Activated T-cell treated with anti-CD3 and anti-CD28 coated beads, Interleukin-2, amount 50 U/mL, for 24 hours (primary cell): ENCODE data around the gene TRDN.

Experiments used
- DNase-seq: peaks from one replicate; pipeline ENCODE4 v3.0.0-alpha.2; 2020
- H3K27ac Mint-ChIP-seq: 2 replicates; pipeline ENCODE4 v1.8.0; 2020; ENCODE audit warnings: mild to moderate bottlenecking, mixed read lengths
- H3K27me3 Mint-ChIP-seq: 2 replicates; pipeline ENCODE4 v1.8.0; 2020; ENCODE audit warnings: mixed read lengths
- H3K36me3 Mint-ChIP-seq: 2 replicates; pipeline ENCODE4 v1.8.0; 2020; ENCODE audit warnings: low read depth, mixed read lengths
- H3K4me1 Mint-ChIP-seq: 2 replicates; pipeline ENCODE4 v1.8.0; 2020; ENCODE audit warnings: low read depth, mixed read lengths
- H3K4me3 Mint-ChIP-seq: 2 replicates; pipeline ENCODE4 v1.8.0; 2020; ENCODE audit warnings: mild to moderate bottlenecking, moderate library complexity, mixed read lengths
- H3K9me3 Mint-ChIP-seq: 2 replicates; pipeline ENCODE4 v1.8.0; 2020; ENCODE audit warnings: mixed read lengths

Gene TRDN

DNA sequence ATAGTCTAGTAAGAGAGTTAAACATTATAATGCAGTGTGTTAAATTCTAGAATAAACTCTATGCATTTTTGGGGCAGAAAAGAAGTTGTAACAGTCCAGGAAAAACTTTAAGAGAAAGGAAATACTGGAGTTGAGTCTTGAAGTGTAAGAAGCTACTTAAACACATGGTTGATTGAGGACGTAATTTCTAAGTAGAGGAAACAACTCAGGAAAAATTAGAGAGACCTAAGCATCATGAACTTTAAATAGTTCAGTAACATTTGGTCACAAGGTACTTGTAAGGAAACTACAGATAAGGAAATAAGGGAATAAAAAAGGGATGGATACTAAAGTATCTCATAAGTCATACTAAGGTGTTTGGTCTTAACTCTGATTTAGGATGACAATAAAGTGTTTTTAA lies 4.7 kb upstream of the TRDN start:
- DNase-seq: no peak
- no peak overlapping the region for H3K27ac Mint-ChIP-seq
- no peak overlapping the region for H3K4me3 Mint-ChIP-seq
- H3K36me3 Mint-ChIP-seq: no peaks in the 10 kb centered on the region
- H3K9me3 Mint-ChIP-seq: peaks cover 1% of the 10 kb centered on the region
- H3K27me3 Mint-ChIP-seq: no peaks in the 10 kb centered on the region
- no peaks in the 10 kb centered on the region for H3K4me1 Mint-ChIP-seq

DNA sequence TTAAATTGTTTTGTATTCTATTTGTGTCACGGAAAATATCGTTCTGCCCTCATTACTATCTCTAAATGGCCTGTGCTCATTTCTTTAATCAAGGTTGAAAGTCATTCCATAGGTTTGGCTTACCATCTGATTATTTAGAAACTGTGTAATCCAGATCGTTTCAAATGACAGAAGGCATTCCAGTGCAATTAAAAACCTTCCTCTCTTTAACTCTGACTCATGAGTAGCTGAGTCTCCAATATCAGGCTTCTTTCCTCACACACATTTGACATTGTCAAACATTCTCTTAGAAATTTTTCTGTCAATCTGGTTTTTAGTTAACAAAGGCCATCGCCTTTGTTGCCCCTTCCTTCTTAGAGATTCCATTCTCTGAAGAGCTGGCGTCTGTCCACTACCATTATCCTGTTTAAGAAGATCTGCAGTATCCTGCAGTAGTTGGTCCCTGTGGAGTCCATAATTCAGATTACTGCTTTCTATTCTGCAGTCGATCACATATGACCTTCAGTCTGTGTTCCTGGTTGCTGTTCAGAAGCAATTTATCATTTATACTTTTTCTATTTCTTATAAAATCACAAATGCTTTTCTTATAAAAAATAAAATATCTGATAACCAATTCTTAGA lies 3.9 kb upstream of the TRDN start:
- Mint-ChIP-seq H3K9me3 (no peaks in the 10 kb centered on the region), H3K27me3 (no peaks in the 10 kb centered on the region), H3K27ac (no peak overlapping the region), H3K4me3 (no peak overlapping the region), H3K4me1 (no peaks in the 10 kb centered on the region), H3K36me3 (no peaks in the 10 kb centered on the region)
- no peak for DNase-seq

DNA sequence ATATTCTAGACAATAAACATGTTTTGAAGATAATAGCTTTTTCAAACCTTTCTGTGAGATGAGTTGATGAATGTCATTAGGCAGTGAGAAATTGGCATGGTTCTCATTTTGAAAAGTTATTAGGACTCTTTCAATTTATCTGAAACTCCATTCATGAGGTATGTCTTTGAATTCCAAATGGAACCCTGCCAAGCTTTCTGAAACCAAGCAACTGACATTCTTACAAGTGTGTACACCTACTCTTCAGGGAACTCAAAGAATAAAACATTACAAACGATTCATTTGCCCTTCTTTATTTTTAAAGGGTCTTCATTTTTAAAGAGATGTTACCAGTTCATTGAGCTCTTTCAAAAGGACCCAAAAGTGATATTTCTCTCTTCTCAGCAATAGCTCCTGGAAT lies 2.1 kb upstream of the TRDN start:
- Mint-ChIP-seq H3K9me3 (no peaks in the 10 kb centered on the region), H3K36me3 (no peaks in the 10 kb centered on the region), H3K4me3 (no peak overlapping the region), H3K27ac (no peak overlapping the region), H3K27me3 (no peaks in the 10 kb centered on the region), H3K4me1 (no peaks in the 10 kb centered on the region)
- DNase-seq: no peak

DNA sequence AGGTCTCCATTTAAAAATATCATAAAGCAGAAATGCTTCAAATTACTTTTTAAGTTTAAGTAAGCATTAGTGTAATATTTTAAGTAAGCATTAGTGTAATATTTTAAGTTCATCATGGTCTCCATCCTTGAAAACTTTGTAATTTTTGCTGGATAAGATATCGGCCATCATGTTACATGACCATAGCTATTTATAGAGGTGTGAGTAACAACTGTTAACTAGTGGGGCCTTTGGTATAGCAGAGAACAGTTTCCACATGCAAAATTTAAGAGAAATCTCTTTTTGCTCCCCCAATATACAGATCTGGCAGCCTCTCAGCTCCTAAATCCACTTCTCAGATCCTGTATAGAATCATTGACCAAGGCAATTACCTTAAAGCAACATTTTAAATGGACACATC lies 468 bp downstream of the TRDN start:
- no peak for DNase-seq
- no peak overlapping the region for H3K27ac Mint-ChIP-seq
- H3K9me3 Mint-ChIP-seq: no peaks in the 10 kb centered on the region
- no peak overlapping the region for H3K4me3 Mint-ChIP-seq
- no peaks in the 10 kb centered on the region for H3K36me3 Mint-ChIP-seq
- H3K27me3 Mint-ChIP-seq: no peaks in the 10 kb centered on the region
- no peaks in the 10 kb centered on the region for H3K4me1 Mint-ChIP-seq

DNA sequence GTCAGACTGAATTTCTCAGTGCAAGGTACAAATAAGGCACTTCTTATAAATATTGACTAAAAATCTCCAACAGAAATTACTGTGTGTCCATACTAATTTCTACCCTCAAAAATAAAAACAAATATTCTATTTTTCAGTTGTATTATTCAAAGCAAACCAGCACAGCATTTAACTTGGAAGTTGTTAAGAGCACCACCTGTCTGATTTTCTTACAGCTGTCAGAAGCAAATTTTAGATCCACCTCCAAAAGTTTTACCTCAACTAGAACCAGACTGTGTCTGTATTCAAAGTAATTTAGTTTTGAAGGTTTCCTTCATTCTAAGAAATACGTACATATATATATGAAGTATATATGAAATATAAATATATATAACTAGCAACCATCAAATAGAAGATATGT lies 1.2 kb downstream of the TRDN start:
- no peak for DNase-seq
- Mint-ChIP-seq H3K4me3 (no peak overlapping the region), H3K27me3 (no peaks in the 10 kb centered on the region), H3K36me3 (no peaks in the 10 kb centered on the region), H3K4me1 (no peaks in the 10 kb centered on the region), H3K27ac (no peak overlapping the region), H3K9me3 (no peaks in the 10 kb centered on the region)

DNA sequence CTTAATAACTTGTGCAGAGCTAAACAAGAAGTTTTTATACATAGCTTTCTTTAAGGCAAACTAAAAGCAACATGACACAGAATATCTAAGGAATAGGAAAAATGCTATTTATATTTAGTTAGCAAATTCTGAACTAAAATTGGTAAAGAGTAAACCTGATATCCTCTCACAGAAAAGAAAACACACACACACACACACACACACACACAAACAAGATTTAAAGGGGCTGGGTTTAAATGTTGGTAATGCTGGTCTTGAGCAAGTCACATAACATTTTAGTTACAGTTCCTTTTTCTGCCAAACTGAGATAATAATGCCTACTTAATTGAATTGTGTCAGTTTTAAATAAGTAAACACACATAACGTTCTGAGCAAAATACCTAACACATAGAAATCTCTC lies 1.6 kb downstream of the TRDN start:
- DNase-seq: no peak
- Mint-ChIP-seq H3K27me3 (no peaks in the 10 kb centered on the region), H3K36me3 (no peaks in the 10 kb centered on the region), H3K4me1 (no peaks in the 10 kb centered on the region), H3K27ac (no peak overlapping the region), H3K9me3 (no peaks in the 10 kb centered on the region), H3K4me3 (no peak overlapping the region)

DNA sequence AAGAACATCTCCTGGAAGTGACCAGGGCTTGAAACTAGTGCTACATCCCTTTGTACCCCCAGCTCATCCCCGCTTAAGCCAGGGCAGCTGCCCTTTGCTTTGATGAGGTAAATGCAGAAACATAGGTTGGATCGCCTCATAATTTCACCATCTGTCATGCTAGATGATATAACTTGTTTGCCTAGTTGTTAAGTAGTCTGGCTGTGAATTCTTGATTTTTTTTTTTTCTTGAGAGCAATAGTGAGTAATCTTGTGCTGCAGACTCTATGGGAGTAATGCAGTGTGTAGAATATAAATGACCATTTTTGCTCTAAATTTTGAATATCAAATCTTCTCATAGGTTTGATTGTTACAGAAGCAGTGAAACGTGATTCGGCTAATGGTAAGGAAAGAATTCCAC lies 4.1 kb downstream of the TRDN start:
- DNase-seq: no peak
- Mint-ChIP-seq H3K4me3 (no peak overlapping the region), H3K27me3 (no peaks in the 10 kb centered on the region), H3K27ac (no peak overlapping the region), H3K9me3 (no peaks in the 10 kb centered on the region), H3K36me3 (no peaks in the 10 kb centered on the region), H3K4me1 (no peaks in the 10 kb centered on the region)

DNA sequence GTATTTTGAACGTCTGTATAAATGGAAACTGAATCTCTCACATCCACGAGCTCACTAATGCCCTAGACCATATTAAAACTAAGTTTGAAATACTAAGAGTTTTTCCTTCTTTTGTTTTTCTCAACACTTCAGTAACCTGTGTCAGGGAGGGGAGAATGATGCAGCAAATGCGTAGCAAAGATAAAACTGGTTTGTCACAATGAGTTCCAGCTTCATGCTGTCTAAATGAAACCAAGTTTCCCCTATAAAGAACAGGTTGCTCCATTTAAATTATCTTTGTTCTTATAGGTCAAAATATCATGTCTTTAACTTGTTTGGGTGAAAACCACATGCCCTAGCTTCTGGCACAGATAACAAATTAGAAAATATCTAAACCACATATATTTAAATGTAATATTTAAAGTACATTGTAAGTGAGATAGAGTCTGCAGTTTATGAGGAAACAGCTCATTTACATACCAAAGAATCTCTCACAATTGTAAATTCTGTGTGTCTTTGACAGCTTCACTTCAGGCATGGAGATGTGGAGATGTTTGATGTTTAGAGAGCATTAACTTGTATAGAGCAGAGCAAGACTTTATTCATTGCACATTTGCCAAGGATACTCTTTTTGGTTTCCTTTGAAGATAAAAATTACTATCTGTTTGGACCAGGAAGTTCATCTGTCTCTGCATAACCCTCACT lies 7.3 kb downstream of the TRDN start:
- H3K4me3 Mint-ChIP-seq: no peak overlapping the region
- H3K36me3 Mint-ChIP-seq: no peaks in the 10 kb centered on the region
- no peak for DNase-seq
- no peaks in the 10 kb centered on the region for H3K4me1 Mint-ChIP-seq
- no peaks in the 10 kb centered on the region for H3K27me3 Mint-ChIP-seq
- no peak overlapping the region for H3K27ac Mint-ChIP-seq
- no peaks in the 10 kb centered on the region for H3K9me3 Mint-ChIP-seq

DNA sequence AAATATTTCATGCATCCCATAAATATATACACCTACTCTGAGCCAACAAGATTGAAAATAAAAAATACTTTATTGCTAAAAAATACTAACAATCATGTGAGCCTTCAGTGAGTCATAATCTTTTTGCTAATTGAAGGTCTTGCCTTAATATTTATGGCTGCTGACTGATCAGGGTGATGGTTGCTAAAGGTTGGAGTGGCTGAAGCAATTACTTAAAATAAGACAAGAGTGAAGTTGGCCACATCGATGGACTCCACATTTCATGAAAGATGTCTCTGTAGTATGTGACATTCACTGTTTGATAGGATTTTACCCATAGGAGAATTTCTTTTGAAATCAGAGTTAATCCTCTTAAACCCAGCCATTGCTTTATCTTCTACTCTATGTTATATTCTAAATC lies 11.1 kb downstream of the TRDN start:
- Mint-ChIP-seq H3K4me3 (no peak overlapping the region), H3K36me3 (no peaks in the 10 kb centered on the region), H3K27me3 (no peaks in the 10 kb centered on the region), H3K9me3 (no peaks in the 10 kb centered on the region), H3K4me1 (no peaks in the 10 kb centered on the region), H3K27ac (no peak overlapping the region)
- DNase-seq: no peak

DNA sequence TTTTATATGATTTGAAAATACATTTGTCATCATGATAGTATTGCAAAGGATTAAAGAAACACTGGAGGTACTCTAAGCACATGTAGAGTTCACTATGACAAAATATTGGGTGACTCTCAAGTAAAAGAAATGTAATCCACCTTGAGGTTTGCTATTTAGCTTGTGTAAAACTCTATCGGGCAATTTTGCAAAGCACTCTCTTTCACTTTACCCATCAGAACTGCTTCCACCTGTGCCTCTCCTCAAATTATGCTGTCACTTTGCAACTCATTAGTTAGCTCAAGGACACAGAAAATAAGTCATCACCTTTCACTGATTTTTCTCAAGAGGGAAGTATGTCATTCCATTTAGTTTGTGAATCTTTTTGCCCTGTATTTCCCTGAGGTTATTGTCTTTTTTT lies 14.0 kb downstream of the TRDN start:
- Mint-ChIP-seq H3K27ac (no peak overlapping the region), H3K4me1 (no peaks in the 10 kb centered on the region), H3K4me3 (no peak overlapping the region), H3K27me3 (no peaks in the 10 kb centered on the region), H3K9me3 (no peaks in the 10 kb centered on the region), H3K36me3 (no peaks in the 10 kb centered on the region)
- no peak for DNase-seq

DNA sequence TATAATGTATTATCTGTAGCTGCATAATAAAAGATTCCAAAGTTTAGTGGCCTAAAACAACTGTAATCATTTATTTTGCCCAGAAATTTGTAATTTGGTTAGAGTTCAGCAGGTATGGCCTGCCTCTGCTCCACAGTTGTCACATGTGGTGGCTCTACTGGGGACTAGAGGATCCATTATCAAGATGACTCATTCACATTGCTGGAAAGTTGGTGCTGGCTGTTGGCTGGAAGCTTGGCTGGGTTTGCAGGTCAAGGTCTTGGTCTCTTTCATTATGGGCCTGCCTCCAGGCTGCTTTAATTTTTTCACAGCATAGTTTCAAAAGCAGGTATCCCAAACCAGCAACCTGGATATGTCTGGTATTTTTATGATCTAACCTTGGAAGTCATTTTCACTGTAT lies 17.6 kb downstream of the TRDN start:
- Mint-ChIP-seq H3K27ac (no peak overlapping the region), H3K27me3 (no peaks in the 10 kb centered on the region), H3K4me1 (no peaks in the 10 kb centered on the region), H3K4me3 (no peak overlapping the region), H3K9me3 (no peaks in the 10 kb centered on the region), H3K36me3 (no peaks in the 10 kb centered on the region)
- no peak for DNase-seq

DNA sequence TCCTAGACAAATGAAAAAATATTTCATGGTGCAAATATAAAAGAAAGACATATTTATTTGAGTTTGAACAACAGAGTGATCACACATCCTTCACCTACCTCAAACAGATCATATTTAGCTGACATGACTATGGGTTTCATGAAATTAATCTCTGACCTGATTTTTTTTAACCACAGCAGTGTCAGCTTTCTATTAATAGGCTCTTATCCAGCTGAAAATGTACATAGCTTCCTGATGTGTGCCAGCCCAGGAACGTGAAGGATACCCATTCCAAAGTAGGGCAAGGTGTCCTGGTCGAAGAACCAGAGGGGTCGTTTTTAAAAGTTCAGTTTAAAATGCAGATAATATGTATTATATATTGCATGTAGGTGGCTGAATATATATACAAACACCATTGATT lies 19.8 kb downstream of the TRDN start:
- Mint-ChIP-seq H3K36me3 (no peaks in the 10 kb centered on the region), H3K27ac (no peak overlapping the region), H3K27me3 (no peaks in the 10 kb centered on the region), H3K4me1 (no peaks in the 10 kb centered on the region), H3K4me3 (no peak overlapping the region), H3K9me3 (no peaks in the 10 kb centered on the region)
- no peak for DNase-seq

DNA sequence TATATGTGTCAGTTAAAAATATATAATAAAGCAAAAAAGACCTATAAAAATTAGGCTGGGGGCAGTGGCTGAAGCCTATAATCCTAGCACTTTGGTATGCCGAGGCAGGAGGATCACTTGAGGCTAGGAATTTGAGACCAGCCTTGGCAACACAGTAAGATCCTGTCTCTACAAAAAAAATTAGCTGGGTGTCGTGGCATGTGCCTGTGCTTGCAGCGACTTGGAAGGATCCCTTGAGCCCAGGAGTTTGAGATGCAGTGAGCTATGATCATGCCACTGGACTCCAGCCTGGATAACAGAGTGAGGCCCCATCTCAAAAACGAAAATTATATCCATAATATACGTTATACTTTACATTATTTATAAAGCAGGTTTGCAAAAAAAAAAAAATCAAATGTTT lies 20.7 kb downstream of the TRDN start:
- Mint-ChIP-seq H3K27ac (no peak overlapping the region), H3K9me3 (no peaks in the 10 kb centered on the region), H3K27me3 (no peaks in the 10 kb centered on the region), H3K4me3 (no peak overlapping the region), H3K36me3 (no peaks in the 10 kb centered on the region), H3K4me1 (no peaks in the 10 kb centered on the region)
- no peak for DNase-seq

DNA sequence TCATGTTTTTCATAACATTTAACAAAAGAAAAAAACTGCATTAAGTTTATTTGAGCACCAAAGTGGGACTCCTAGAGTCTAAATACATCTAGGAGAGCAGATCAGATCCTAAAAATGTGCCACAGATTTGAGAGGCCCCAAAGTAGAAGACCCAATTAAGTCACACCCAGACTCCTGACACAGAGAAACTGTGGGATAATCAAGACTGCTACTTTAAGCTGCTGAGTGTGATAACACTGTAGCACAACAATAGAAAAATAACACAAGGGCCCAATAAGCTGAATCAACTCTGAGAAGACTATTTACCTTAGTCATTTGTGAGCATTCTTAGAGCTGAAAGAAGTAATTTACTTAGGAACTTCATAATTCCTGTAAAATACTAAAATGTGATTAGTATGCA lies 26.0 kb downstream of the TRDN start:
- DNase-seq: no peak
- Mint-ChIP-seq H3K4me1 (no peaks in the 10 kb centered on the region), H3K27me3 (no peaks in the 10 kb centered on the region), H3K27ac (no peak overlapping the region), H3K36me3 (no peaks in the 10 kb centered on the region), H3K4me3 (no peak overlapping the region), H3K9me3 (no peaks in the 10 kb centered on the region)

DNA sequence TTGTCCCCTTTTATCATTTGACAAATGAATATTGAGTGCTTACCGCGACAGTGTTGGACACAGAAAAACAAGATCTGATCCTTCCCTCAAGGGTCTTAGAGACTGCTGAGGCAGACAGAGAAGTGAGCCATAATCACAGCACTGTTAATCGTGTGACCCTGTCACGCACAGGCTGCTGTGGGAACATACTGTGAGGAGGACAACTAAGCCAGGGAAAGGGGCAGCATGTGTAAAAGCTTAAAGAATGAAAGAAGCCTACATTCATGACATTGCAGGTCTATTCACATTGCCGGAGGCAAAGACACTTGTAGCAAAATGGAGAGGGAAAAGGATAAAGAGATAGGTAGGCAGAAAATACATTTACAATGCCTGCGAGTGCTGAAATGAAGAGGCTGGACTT lies 32.7 kb downstream of the TRDN start:
- Mint-ChIP-seq H3K4me3 (no peak overlapping the region), H3K27me3 (no peaks in the 10 kb centered on the region), H3K27ac (no peak overlapping the region), H3K36me3 (no peaks in the 10 kb centered on the region), H3K9me3 (no peaks in the 10 kb centered on the region), H3K4me1 (no peaks in the 10 kb centered on the region)
- no peak for DNase-seq

DNA sequence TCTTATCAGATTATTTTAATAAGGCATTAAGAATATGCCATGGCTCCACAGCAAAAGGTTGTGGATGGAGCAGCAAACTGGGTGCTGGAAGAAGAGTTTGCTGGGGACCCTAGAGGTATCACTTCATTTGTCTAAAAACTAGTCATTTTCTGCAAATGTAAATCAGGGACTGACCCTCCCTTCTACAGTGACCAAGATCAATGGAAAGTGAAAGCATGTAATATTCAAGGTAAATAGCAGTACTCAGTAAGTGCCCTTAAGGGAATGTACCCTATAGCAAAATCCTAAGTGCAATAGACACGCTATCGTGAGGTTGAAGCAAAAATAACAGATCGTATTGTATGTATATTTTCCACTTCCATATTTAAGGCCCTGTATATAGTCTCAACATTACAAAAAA lies 38.7 kb downstream of the TRDN start:
- H3K9me3 Mint-ChIP-seq: no peaks in the 10 kb centered on the region
- no peak overlapping the region for H3K4me3 Mint-ChIP-seq
- H3K27ac Mint-ChIP-seq: no peak overlapping the region
- no peaks in the 10 kb centered on the region for H3K4me1 Mint-ChIP-seq
- no peaks in the 10 kb centered on the region for H3K27me3 Mint-ChIP-seq
- DNase-seq: no peak
- no peaks in the 10 kb centered on the region for H3K36me3 Mint-ChIP-seq
